Chondrocyte (in vitro differentiated cells): Measurements from ENCODE around the gene MRPL30. TPM values are rescaled to one million over a fixed set of nuclear protein-coding genes. Genes with fewer than 3 reads are reported as not detected.

ENCODE experiments used
- DNase-seq: peaks from one replicate; pipeline ENCODE4 v3.0.0; 2021; ENCODE audit warnings: mixed read lengths, low spot score
- H3K27ac Mint-ChIP-seq: one replicate; pipeline ENCODE4 v1.8.0; 2021; ENCODE audit warnings: mild to moderate bottlenecking, moderate library complexity, mixed read lengths; ENCODE audit not compliant: unreplicated experiment
- H3K27me3 Mint-ChIP-seq: 2 replicates; pipeline ENCODE4 v1.8.0; 2021; ENCODE audit warnings: low read depth, mixed read lengths
- H3K36me3 Mint-ChIP-seq: 2 replicates; pipeline ENCODE4 v1.8.0; 2021; ENCODE audit warnings: low read depth, mixed read lengths
- H3K4me1 Mint-ChIP-seq: 2 replicates; pipeline ENCODE4 v1.8.0; 2021; ENCODE audit warnings: low read depth, mild to moderate bottlenecking, mixed read lengths
- H3K4me3 Mint-ChIP-seq: one replicate; pipeline ENCODE4 v1.8.0; 2021; ENCODE audit warnings: mild to moderate bottlenecking, moderate library complexity, mixed read lengths; ENCODE audit not compliant: unreplicated experiment
- H3K9me3 Mint-ChIP-seq: 2 replicates; pipeline ENCODE4 v1.8.0; 2021; ENCODE audit warnings: low read depth, mixed read lengths
- total RNA-seq: library from RNA; stranded (reverse); gene quantifications from 3 replicates; pipeline ENCODE4 v1.2.1, GENCODE V29; 2021
- TF ChIP-seq, protein P1 (sequence below): fragments of 200-600 bp; sonication (generic); IDR thresholded peaks from 2 replicates; pipeline ENCODE4 v1.5.0; 2021; ENCODE audit warnings: antibody characterized with exemption, mild to moderate bottlenecking, moderate library complexity

The MRPL30 gene
- total RNA-seq, 1 donor from 2014 or later, result 21.5 TPM

GRCh38 chr2:99154643-99155536, 26.1 kb upstream of the MRPL30 start, which contains the start of the genes LIPT1 and TSGA10:
TSS of gene LIPT1 (plus strand) at chr2:99154967. CDS start at chr2:99161958, 6,991 bp downstream.
TSS of gene TSGA10 (minus strand) at chr2:99154942. CDS start at chr2:99109439, 45,503 bp downstream.
- H3K4me1 Mint-ChIP-seq, result peaks cover 23% of the 10 kb centered on the region
- TF ChIP-seq, protein P1, sequence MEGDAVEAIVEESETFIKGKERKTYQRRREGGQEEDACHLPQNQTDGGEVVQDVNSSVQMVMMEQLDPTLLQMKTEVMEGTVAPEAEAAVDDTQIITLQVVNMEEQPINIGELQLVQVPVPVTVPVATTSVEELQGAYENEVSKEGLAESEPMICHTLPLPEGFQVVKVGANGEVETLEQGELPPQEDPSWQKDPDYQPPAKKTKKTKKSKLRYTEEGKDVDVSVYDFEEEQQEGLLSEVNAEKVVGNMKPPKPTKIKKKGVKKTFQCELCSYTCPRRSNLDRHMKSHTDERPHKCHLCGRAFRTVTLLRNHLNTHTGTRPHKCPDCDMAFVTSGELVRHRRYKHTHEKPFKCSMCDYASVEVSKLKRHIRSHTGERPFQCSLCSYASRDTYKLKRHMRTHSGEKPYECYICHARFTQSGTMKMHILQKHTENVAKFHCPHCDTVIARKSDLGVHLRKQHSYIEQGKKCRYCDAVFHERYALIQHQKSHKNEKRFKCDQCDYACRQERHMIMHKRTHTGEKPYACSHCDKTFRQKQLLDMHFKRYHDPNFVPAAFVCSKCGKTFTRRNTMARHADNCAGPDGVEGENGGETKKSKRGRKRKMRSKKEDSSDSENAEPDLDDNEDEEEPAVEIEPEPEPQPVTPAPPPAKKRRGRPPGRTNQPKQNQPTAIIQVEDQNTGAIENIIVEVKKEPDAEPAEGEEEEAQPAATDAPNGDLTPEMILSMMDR, result peak; percentile 54
- peak within 1 kb of the TSS; percentile 93 for H3K4me3 Mint-ChIP-seq
- peaks cover 3% of the 10 kb centered on the region for H3K36me3 Mint-ChIP-seq
- no peaks in the 10 kb centered on the region for H3K9me3 Mint-ChIP-seq
- peak within 1 kb of the TSS; percentile 85 for H3K27ac Mint-ChIP-seq
- DNase-seq, result peak; percentile 94
- no peaks in the 10 kb centered on the region for H3K27me3 Mint-ChIP-seq

DNA sequence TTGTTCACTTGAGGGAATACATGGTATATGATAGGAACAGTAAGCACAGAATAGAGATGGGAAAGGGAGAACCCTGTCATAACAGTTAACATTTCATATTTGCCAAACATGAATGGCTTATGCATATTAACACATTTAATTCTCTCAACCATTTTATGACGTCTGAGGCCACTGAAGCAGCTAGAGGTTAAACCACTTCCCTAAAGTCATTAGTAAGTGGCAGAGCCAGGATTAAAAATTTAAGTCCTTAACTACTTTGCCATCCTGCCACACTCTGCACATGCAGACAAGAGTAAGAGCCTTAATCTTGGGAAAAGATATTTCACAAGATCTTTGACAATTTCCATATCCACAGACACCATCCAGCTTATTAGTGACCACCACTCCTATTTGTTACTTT, 24.1 kb upstream of the MRPL30 start:
- DNase-seq, result no peak

DNA sequence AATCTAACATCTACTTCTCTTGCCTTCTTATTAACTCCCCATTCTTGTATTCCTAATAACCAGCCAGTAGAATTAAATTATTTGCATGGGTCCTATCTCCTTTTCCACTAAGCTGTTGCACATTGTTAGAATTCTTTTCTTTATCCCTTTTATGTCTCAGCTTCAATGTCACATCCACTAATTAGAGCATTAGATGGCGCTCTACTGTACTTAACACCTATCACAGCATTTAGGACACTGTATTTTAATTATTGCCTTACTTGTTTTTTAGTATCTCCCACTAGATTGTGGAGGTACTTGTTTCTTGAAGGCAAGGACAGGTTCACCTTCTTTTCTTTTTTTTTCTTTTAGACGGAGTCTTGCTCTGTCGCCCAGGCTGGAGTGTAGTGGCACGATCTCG, 22.4 kb upstream of the MRPL30 start:
- no peak for DNase-seq
- H3K36me3 Mint-ChIP-seq, result peaks cover 3% of the 10 kb centered on the region
- H3K27me3 Mint-ChIP-seq, result no peaks in the 10 kb centered on the region
- H3K4me1 Mint-ChIP-seq, result peaks cover 23% of the 10 kb centered on the region
- no peaks in the 10 kb centered on the region for H3K9me3 Mint-ChIP-seq
- H3K4me3 Mint-ChIP-seq, result no peak overlapping the region
- no peak overlapping the region for H3K27ac Mint-ChIP-seq
- TF ChIP-seq, protein P1, result no peak

More for the DNA sequence above, 24.1 kb upstream of the MRPL30 start:
- no peak overlapping the region for H3K27ac Mint-ChIP-seq
- no peak overlapping the region for H3K4me3 Mint-ChIP-seq
- H3K9me3 Mint-ChIP-seq, result no peaks in the 10 kb centered on the region
- peaks cover 23% of the 10 kb centered on the region for H3K4me1 Mint-ChIP-seq
- H3K36me3 Mint-ChIP-seq, result peaks cover 3% of the 10 kb centered on the region
- TF ChIP-seq, protein P1, result no peak
- H3K27me3 Mint-ChIP-seq, result no peaks in the 10 kb centered on the region

GRCh38 chr2:99159594-99159993, 21.4 kb upstream of the MRPL30 start:
- TF ChIP-seq, protein P1, result no peak
- H3K4me1 Mint-ChIP-seq, result peaks cover 15% of the 10 kb centered on the region
- H3K9me3 Mint-ChIP-seq, result no peaks in the 10 kb centered on the region
- no peak for DNase-seq
- peaks cover 3% of the 10 kb centered on the region for H3K36me3 Mint-ChIP-seq
- no peak overlapping the region for H3K27ac Mint-ChIP-seq
- H3K4me3 Mint-ChIP-seq, result no peak overlapping the region
- H3K27me3 Mint-ChIP-seq, result no peaks in the 10 kb centered on the region

DNA sequence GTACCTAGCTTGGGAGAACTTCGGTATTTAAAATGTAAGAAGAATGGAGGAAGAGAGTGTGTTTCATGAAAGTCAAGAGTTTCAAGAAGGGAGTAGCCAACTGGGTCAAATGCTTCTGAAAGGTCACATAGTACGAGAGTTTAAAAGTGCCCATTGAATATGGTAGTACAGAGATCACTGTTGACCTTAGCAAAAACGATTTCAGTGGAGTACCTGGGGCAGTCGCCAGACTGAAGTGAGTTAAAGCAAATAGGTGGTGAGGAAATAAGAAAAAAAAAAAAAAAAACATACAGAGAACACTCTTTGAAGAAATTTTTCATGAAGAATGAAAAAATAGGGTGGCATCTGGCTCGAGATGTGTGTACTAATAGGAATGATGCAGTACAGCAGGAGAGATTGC, 14.8 kb upstream of the MRPL30 start:
- H3K27me3 Mint-ChIP-seq, result no peaks in the 10 kb centered on the region
- no peaks in the 10 kb centered on the region for H3K4me1 Mint-ChIP-seq
- no peaks in the 10 kb centered on the region for H3K9me3 Mint-ChIP-seq
- peaks cover 12% of the 10 kb centered on the region for H3K36me3 Mint-ChIP-seq
- H3K27ac Mint-ChIP-seq, result no peak overlapping the region
- no peak for DNase-seq
- TF ChIP-seq, protein P1, result no peak
- H3K4me3 Mint-ChIP-seq, result no peak overlapping the region
